Coronary artery (tissue), 2 donors: ENCODE results near the gene VWA3B.
"Not testable (repeated sequence)": the region's sequence is repeated elsewhere in the genome, so short reads cannot be mapped to it uniquely, and the experiment has no call there.

Experiments used
- DNase-seq: peaks from one replicate; pipeline ENCODE4 v3.0.0-alpha.2; 2017; ENCODE audit warnings: low spot score
- H3K27ac ChIP-seq, 2 donors: fragments of 200-600 bp; sonication (generic); one replicate each; pipeline ENCODE4 v1.5.1; 2016 to 2019
- H3K4me3 ChIP-seq: fragments of 200-600 bp; sonication (generic); 2 replicates; pipeline ENCODE4 v1.5.1; 2016; ENCODE audit warnings: mild to moderate bottlenecking, moderate library complexity
- CTCF ChIP-seq: fragments of 200-600 bp; sonication (generic); IDR thresholded peaks from one replicate; pipeline ENCODE4 v1.5.1; 2019; ENCODE audit warnings: antibody characterized with exemption

The VWA3B gene

GRCh38 chr2:98315957-98316356, 229.0 kb downstream of the VWA3B start:
- no peak for TF ChIP-seq CTCF
- no peak overlapping the region for H3K4me3 ChIP-seq
- no peak overlapping the region for H3K27ac ChIP-seq
- DNase-seq = no peak

GRCh38 chr2:98317214-98317613, 230.2 kb downstream of the VWA3B start:
- H3K4me3 ChIP-seq = no peak overlapping the region
- no peak overlapping the region for H3K27ac ChIP-seq
- no peak for TF ChIP-seq CTCF
- no peak for DNase-seq

GRCh38 chr2:98320171-98320570, 233.2 kb downstream of the VWA3B start:
- H3K4me3 ChIP-seq, H3K27ac ChIP-seq, DNase-seq: not testable (repeated sequence)

GRCh38 chr2:98324181-98324580, 237.2 kb downstream of the VWA3B start:
- no peak for TF ChIP-seq CTCF
- DNase-seq = no peak
- H3K4me3 ChIP-seq = no peak overlapping the region
- H3K27ac ChIP-seq = no peak overlapping the region

GRCh38 chr2:98327776-98328175, 240.8 kb downstream of the VWA3B start:
- no peak overlapping the region for H3K4me3 ChIP-seq
- TF ChIP-seq CTCF = no peak
- H3K27ac ChIP-seq = no peak overlapping the region
- no peak for DNase-seq

GRCh38 chr2:98329549-98329948, 242.6 kb downstream of the VWA3B start:
- TF ChIP-seq CTCF = no peak
- DNase-seq = no peak
- no peak overlapping the region for H3K27ac ChIP-seq
- no peak overlapping the region for H3K4me3 ChIP-seq

GRCh38 chr2:98332989-98333388, 246.0 kb downstream of the VWA3B start:
- TF ChIP-seq CTCF = no peak
- H3K27ac ChIP-seq = no peak overlapping the region

GRCh38 chr2:98333922-98334321, 247.0 kb downstream of the VWA3B start:
- H3K27ac ChIP-seq = no peak overlapping the region
- H3K4me3 ChIP-seq = no peak overlapping the region
- DNase-seq = no peak
- TF ChIP-seq CTCF = no peak

More at GRCh38 chr2:98332989-98333388, 246.0 kb downstream of the VWA3B start:
- H3K4me3 ChIP-seq = no peak overlapping the region
- no peak for DNase-seq
